GM23248 (cell line): ENCODE results near the gene SH3BGRL.

ENCODE experiments used
- EZH2 ChIP-seq: fragments of 200-600 bp; sonication (generic); IDR thresholded peaks from 2 replicates; pipeline ENCODE4 v1.6.1; 2018; ENCODE audit warnings: antibody characterized with exemption, mild to moderate bottlenecking; ENCODE audit not compliant: insufficient read depth, poor library complexity, severe bottlenecking
- EZH2phosphoT487 ChIP-seq: fragments of 200-600 bp; sonication (generic); IDR thresholded peaks from 2 replicates; pipeline ENCODE4 v1.6.1; 2018; ENCODE audit warnings: antibody characterized with exemption, moderate library complexity, mild to moderate bottlenecking, low read depth; ENCODE audit not compliant: insufficient read depth

- TF ChIP-seq EZH2phosphoT487 (no peak), EZH2 (no peak)
Measured at GRCh38 chrX:81286608-81287007, 84.7 kb downstream of the SH3BGRL start.
